Dedifferentiated amniotic fluid mesenchymal stem cell (primary cell): Measurements from ENCODE around the gene ZNF524.
"Not testable (repeated sequence)": the region's sequence is repeated elsewhere in the genome, so short reads cannot be mapped to it uniquely, and the experiment has no call there.

Experiments used
- DNase-seq: peaks from one replicate; pipeline ENCODE4 v3.0.0-alpha.2; 2016; ENCODE audit errors: extremely low spot score

Gene ZNF524

GRCh38 chr19:55599842-55600661, at the start of gene ZNF524:
Gene ZNF524, plus strand, starts transcription at chr19:55600288. Its CDS starts 1,825 bp downstream, at chr19:55602113.
- peak; percentile 73 for DNase-seq

GRCh38 chr19:55550321-55550650, 49.8 kb upstream of the ZNF524 start:
- DNase-seq, result no peak

- no peak for DNase-seq
Observed at GRCh38 chr19:55552206-55552605, 47.9 kb upstream of the ZNF524 start.

GRCh38 chr19:55552620-55553019, 47.5 kb upstream of the ZNF524 start:
- peak; percentile 77 for DNase-seq

- DNase-seq, result no peak
Observed at GRCh38 chr19:55553217-55554182, 46.6 kb upstream of the ZNF524 start.

GRCh38 chr19:55554302-55554701, 45.8 kb upstream of the ZNF524 start:
- DNase-seq, result no peak

- no peak for DNase-seq
Observed at GRCh38 chr19:55554741-55555152, 45.3 kb upstream of the ZNF524 start.

GRCh38 chr19:55559684-55560083, 40.4 kb upstream of the ZNF524 start:
- no peak for DNase-seq

- DNase-seq, result no peak
Observed at GRCh38 chr19:55563261-55563690, 36.8 kb upstream of the ZNF524 start.

- no peak for DNase-seq
Observed at GRCh38 chr19:55566823-55567222, 33.3 kb upstream of the ZNF524 start.

GRCh38 chr19:55567708-55568328, 32.3 kb upstream of the ZNF524 start:
- DNase-seq, result no peak

- not testable (repeated sequence) for DNase-seq
Observed at GRCh38 chr19:55569477-55569876, 30.6 kb upstream of the ZNF524 start.

GRCh38 chr19:55573929-55574328, 26.2 kb upstream of the ZNF524 start:
- DNase-seq, result not testable (repeated sequence)

- DNase-seq, result no peak
Observed at GRCh38 chr19:55576746-55577145, 23.3 kb upstream of the ZNF524 start.

GRCh38 chr19:55578031-55578760, 21.9 kb upstream of the ZNF524 start:
- no peak for DNase-seq

- DNase-seq, result no peak
Observed at GRCh38 chr19:55578761-55579747, 21.0 kb upstream of the ZNF524 start.

GRCh38 chr19:55579766-55580621, 20.1 kb upstream of the ZNF524 start:
- no peak for DNase-seq

GRCh38 chr19:55580628-55581144, 19.4 kb upstream of the ZNF524 start, which contains the start of gene ZNF579:
Gene ZNF579, minus strand, starts transcription at chr19:55580848. Its CDS starts 1,209 bp downstream, at chr19:55579639.
- peak; percentile 88 for DNase-seq
